Measurements from ENCODE around the gene TXN. TPM values are rescaled to one million over a fixed set of nuclear protein-coding genes. Genes with fewer than 3 reads are reported as not detected.

The TXN gene
- total and polyA plus RNA-seq, 10 of the 15 experiments (the other 5 are each of a cell fraction or from before 2014, with no cell fraction given): 309 to 2,304 (median 650) TPM

GRCh38 chr9:110255463-110256379, 586 bp downstream of the TXN start (continued):
- TF ChIP-seq IRF3 (IDR thresholded peaks at IDR 0.05) (no peak), CREB1 (IDR thresholded peaks at IDR 0.05; ENCODE audit: low read depth) (0 out of 2 replicates have a peak, but pooled peaks have one; percentile 16), BACH1 (IDR thresholded peaks at IDR 0.05; ENCODE audit: borderline replicate concordance) (peak; percentile 29; the same call in 1 of the 2 replicates), TCF12 (IDR thresholded peaks at IDR 0.05; ENCODE audit: low read depth, low read length) (no peak), MEF2B (IDR thresholded peaks at IDR 0.05; ENCODE audit: partially characterized antibody, poor library complexity, severe bottlenecking) (peak; percentile 19), CBFB (IDR thresholded peaks at IDR 0.05; ENCODE audit: low read depth) (no peak), ATF2 (IDR thresholded peaks at IDR 0.05; ENCODE audit: low read length) (no peak), NFIC (IDR thresholded peaks at IDR 0.05; ENCODE audit: low read depth, low read length) (no peak), KLF5 (IDR thresholded peaks at IDR 0.05; ENCODE audit: partially characterized antibody) (no peak), HDAC6 (IDR thresholded peaks at IDR 0.05; ENCODE audit: unreplicated experiment) (peak; percentile 80), RUNX3 (IDR thresholded peaks at IDR 0.05; ENCODE audit: low read length) (peak; percentile 58), NR2F1 (conservative IDR thresholded peaks at IDR 0.05) (0 out of 2 replicates have a peak, but pooled peaks have one; percentile 23), CTCF (IDR thresholded peaks at IDR 0.05 in 2 of 3, conservative IDR thresholded peaks at IDR 0.05 in 1 of 3; ENCODE audit: control insufficient read depth in 2 of 3, extremely low read depth in 1 of 3, insufficient read depth in 1 of 3, low read depth in 3 of 3, low read length in 3 of 3) (no peak), HDGF (IDR thresholded peaks at IDR 0.05) (no peak), RELA (IDR thresholded peaks at IDR 0.05; ENCODE audit: borderline replicate concordance, partially characterized antibody) (no peak), SP1 (IDR thresholded peaks at IDR 0.05; ENCODE audit: low read depth, low read length) (no peak), YY1 (IDR thresholded peaks at IDR 0.05; ENCODE audit: low read depth, low read length) (no peak), ZBED1 (IDR thresholded peaks at IDR 0.05; ENCODE audit: borderline replicate concordance) (0 out of 2 replicates have a peak, but pooled peaks have one; percentile 22), SREBF2 (IDR thresholded peaks at IDR 0.05; ENCODE audit: low read length) (no peak), ZNF207 (IDR thresholded peaks at IDR 0.05; ENCODE audit: borderline replicate concordance) (no peak), NR2C2 (IDR thresholded peaks at IDR 0.05; ENCODE audit: borderline replicate concordance, control insufficient read depth, insufficient read length, low read depth) (no peak), SPI1 (IDR thresholded peaks at IDR 0.05; ENCODE audit: borderline replicate concordance, insufficient read depth, low read depth, low read length) (peak; percentile 25; the same call in 1 of the 2 replicates), POLR2AphosphoS2 (IDR thresholded peaks at IDR 0.05; ENCODE audit: low read depth, low read length) (0 out of 2 replicates have a peak, but pooled peaks have one; percentile 18), HDAC2 (IDR thresholded peaks at IDR 0.05) (no peak), FOXK2 (IDR thresholded peaks at IDR 0.05) (no peak), NBN (IDR thresholded peaks at IDR 0.05) (no peak), SMARCA5 (IDR thresholded peaks at IDR 0.05) (0 out of 2 replicates have a peak, but pooled peaks have one; percentile 12), GABPA (IDR thresholded peaks at IDR 0.05; ENCODE audit: low read depth) (peak; percentile 59; the same call in 1 of the 2 replicates), CEBPB (IDR thresholded peaks at IDR 0.05; ENCODE audit: borderline replicate concordance in 1 of 2, low read depth in 2 of 2, low read length in 2 of 2) (no peak)
